Astrocyte (in vitro differentiated cells and primary cell): ENCODE data around the gene FRMD4A. TPM values are rescaled to one million over a fixed set of nuclear protein-coding genes. Genes with fewer than 3 reads are reported as not detected.

Experiments
- DNase-seq: peaks from one replicate; pipeline ENCODE4 v3.0.0-alpha.2; 2010; ENCODE audit warnings: low read depth
- FAIRE-seq: peaks from 2 replicates; lab custom pipeline; 2011; peaks lifted over from hg19 to GRCh38; lab: Jason Lieb, UNC
- H2AFZ ChIP-seq: 2 replicates; pipeline ENCODE4 v1.6.0; 2012; ENCODE audit warnings: low read depth, low read length, inconsistent platforms
- H3K27ac ChIP-seq: 2 replicates; pipeline ENCODE4 v1.5.1; 2011; ENCODE audit warnings: low read depth, low read length, inconsistent platforms
- H3K27me3 ChIP-seq: 2 replicates; pipeline ENCODE4 v1.6.0; 2011; ENCODE audit warnings: low read length, inconsistent platforms; ENCODE audit not compliant: insufficient read depth
- H3K36me3 ChIP-seq: 2 replicates; pipeline ENCODE4 v1.5.1; 2011; ENCODE audit warnings: low read length, inconsistent platforms; ENCODE audit not compliant: insufficient read depth
- H3K4me1 ChIP-seq: 2 replicates; pipeline ENCODE4 v1.5.1; 2011; ENCODE audit warnings: low read length, inconsistent platforms; ENCODE audit not compliant: insufficient read depth
- H3K4me2 ChIP-seq: 2 replicates; pipeline ENCODE4 v1.6.0; 2012; ENCODE audit warnings: low read length, inconsistent platforms
- H3K4me3 ChIP-seq: 2 replicates; pipeline ENCODE4 v1.5.1; 2011; ENCODE audit warnings: low read depth, mild to moderate bottlenecking, low read length, inconsistent platforms; ENCODE audit not compliant: insufficient read depth
- H3K79me2 ChIP-seq: 2 replicates; pipeline ENCODE4 v1.6.0; 2012; ENCODE audit warnings: mild to moderate bottlenecking, low read length, inconsistent platforms; ENCODE audit not compliant: insufficient read depth
- H3K9ac ChIP-seq: 2 replicates; pipeline ENCODE4 v1.6.0; 2012; ENCODE audit warnings: mild to moderate bottlenecking, low read length, inconsistent platforms
- H3K9me3 ChIP-seq: 2 replicates; pipeline ENCODE4 v1.5.1; 2012; ENCODE audit warnings: low read depth, mild to moderate bottlenecking, low read length, inconsistent platforms; ENCODE audit not compliant: insufficient read depth
- H4K20me1 ChIP-seq: 2 replicates; pipeline ENCODE4 v1.6.0; 2012; ENCODE audit warnings: low read length, inconsistent platforms; ENCODE audit not compliant: insufficient read depth
- H3K27ac Mint-ChIP-seq: one replicate; pipeline ENCODE4 v1.8.0; 2021; ENCODE audit warnings: mild to moderate bottlenecking, mixed read lengths; ENCODE audit not compliant: unreplicated experiment
- H3K27me3 Mint-ChIP-seq: one replicate; pipeline ENCODE4 v1.8.0; 2021; ENCODE audit warnings: low read depth, mixed read lengths; ENCODE audit not compliant: unreplicated experiment
- H3K36me3 Mint-ChIP-seq: one replicate; pipeline ENCODE4 v1.8.0; 2021; ENCODE audit warnings: low read depth, mixed read lengths; ENCODE audit not compliant: unreplicated experiment
- H3K4me1 Mint-ChIP-seq: one replicate; pipeline ENCODE4 v1.8.0; 2021; ENCODE audit warnings: low read depth, mixed read lengths; ENCODE audit not compliant: unreplicated experiment
- H3K4me3 Mint-ChIP-seq: one replicate; pipeline ENCODE4 v1.8.0; 2021; ENCODE audit warnings: mild to moderate bottlenecking, moderate library complexity, mixed read lengths; ENCODE audit not compliant: unreplicated experiment
- H3K9me3 Mint-ChIP-seq: one replicate; pipeline ENCODE4 v1.8.0; 2021; ENCODE audit warnings: mild to moderate bottlenecking, mixed read lengths; ENCODE audit not compliant: unreplicated experiment
- EZH2 ChIP-seq: IDR thresholded peaks from 2 replicates; pipeline ENCODE4 v1.6.1; 2012; ENCODE audit warnings: mild to moderate bottlenecking, low read length, inconsistent platforms; ENCODE audit not compliant: insufficient read depth
- total RNA-seq: library from RNA; stranded (reverse); gene quantifications from 2 replicates; pipeline ENCODE4 v1.2.1, GENCODE V29; 2021
- TF ChIP-seq, protein P1 (sequence below): IDR thresholded peaks from 2 replicates; pipeline ENCODE4 v1.5.1; 2011; ENCODE audit warnings: low read depth, mild to moderate bottlenecking, inconsistent platforms, low read length, moderate library complexity; ENCODE audit not compliant: insufficient read depth

The FRMD4A gene
- total RNA-seq, 1 donor from 2014 or later, result 82.5 TPM

DNA sequence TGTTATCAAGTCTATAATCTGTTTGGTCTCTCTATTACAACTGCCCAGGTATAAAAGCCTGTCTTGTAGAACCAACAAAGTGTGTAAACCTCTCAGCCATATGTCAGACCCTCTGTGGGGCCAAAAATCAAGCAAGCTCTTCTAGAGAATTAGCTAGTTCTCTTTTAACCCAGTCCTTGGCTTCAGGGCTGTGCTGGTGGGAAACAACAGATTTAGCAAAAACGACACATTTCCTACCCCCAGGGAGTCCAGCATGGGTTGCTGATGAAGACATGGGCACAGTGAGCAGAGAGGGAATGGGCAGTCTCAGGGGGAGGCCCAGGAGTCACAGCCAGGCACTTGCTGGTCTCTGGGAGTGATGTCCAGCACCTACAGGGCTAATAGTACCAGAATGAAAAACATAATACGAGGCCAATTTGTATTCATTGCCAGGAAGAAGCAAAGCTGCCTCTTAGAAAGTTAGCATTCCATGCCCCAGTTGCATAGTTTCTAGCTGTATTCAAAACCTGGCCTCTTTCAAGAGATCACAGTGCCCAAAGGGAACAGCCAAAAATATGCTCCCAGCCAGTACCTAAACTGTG is 80.1 kb downstream of the FRMD4A start:
- Mint-ChIP-seq H3K9me3 (no peaks in the 10 kb centered on the region), H3K4me1 (peaks cover 2% of the 10 kb centered on the region), H3K4me3 (no peak overlapping the region), H3K27ac (no peak overlapping the region), H3K36me3 (no peaks in the 10 kb centered on the region), H3K27me3 (peaks cover 5% of the 10 kb centered on the region)
- Histone ChIP-seq H3K4me1 (peaks cover 8% of the 10 kb centered on the region), H4K20me1 (no peaks in the 10 kb centered on the region), H3K36me3 (no peaks in the 10 kb centered on the region), H3K4me2 (no peak overlapping the region), H3K27ac (no peak overlapping the region), H3K9ac (no peak overlapping the region), H3K27me3 (no peaks in the 10 kb centered on the region), H3K9me3 (peaks cover 5% of the 10 kb centered on the region), H3K4me3 (no peak overlapping the region), H3K79me2 (no peaks in the 10 kb centered on the region), H2AFZ (no peak overlapping the region)
- no peak for DNase-seq
- TF ChIP-seq, protein P1, sequence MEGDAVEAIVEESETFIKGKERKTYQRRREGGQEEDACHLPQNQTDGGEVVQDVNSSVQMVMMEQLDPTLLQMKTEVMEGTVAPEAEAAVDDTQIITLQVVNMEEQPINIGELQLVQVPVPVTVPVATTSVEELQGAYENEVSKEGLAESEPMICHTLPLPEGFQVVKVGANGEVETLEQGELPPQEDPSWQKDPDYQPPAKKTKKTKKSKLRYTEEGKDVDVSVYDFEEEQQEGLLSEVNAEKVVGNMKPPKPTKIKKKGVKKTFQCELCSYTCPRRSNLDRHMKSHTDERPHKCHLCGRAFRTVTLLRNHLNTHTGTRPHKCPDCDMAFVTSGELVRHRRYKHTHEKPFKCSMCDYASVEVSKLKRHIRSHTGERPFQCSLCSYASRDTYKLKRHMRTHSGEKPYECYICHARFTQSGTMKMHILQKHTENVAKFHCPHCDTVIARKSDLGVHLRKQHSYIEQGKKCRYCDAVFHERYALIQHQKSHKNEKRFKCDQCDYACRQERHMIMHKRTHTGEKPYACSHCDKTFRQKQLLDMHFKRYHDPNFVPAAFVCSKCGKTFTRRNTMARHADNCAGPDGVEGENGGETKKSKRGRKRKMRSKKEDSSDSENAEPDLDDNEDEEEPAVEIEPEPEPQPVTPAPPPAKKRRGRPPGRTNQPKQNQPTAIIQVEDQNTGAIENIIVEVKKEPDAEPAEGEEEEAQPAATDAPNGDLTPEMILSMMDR, result no peak
- TF ChIP-seq EZH2, result no peak
- FAIRE-seq, result no peak

DNA sequence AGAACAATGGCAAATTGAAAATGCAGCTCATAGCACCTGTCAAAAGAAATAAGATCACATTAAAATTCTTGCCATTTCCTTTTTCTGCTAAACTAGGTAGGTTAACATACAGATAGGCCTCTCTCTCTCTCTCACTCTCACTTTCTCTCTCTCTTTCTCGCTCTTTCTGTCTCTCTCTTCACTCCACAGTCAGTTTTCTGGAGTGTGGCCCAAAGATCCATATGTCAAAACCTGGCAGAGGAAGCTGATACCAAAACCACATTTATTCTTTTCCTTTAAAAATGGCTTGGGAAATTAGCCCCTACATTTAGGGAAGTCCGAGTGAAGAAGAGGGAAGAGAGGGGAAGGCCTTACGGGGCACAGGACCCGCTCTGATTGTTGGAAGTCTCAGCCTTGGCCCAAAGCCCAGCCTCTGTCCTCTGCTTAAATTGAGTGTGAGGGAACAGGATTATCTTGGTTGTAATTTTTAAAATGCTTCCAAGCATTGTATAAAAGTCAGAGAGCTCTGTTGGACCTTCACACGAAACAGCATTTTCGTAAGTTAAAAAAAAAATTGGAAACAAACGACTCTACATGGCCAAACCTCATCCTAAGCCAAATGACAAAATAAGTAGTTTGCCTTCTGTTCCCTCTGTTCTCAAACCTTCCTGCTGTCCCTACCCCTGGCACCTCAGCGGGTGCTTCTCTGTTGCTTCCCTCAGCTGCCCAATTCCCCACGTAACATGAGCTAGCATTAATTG is 83.2 kb downstream of the FRMD4A start:
- Mint-ChIP-seq H3K36me3 (no peaks in the 10 kb centered on the region), H3K9me3 (no peaks in the 10 kb centered on the region), H3K4me3 (no peak overlapping the region), H3K27ac (no peak overlapping the region), H3K27me3 (no peaks in the 10 kb centered on the region), H3K4me1 (peaks cover 13% of the 10 kb centered on the region)
- H3K4me2 ChIP-seq, result no peak overlapping the region
- H3K9ac ChIP-seq, result no peak overlapping the region
- no peak overlapping the region for H2AFZ ChIP-seq
- no peak overlapping the region for H3K4me3 ChIP-seq
- DNase-seq, result peak; percentile 36
- TF ChIP-seq, protein P1, result no peak
- TF ChIP-seq EZH2, result no peak
- no peaks in the 10 kb centered on the region for H4K20me1 ChIP-seq
- no peaks in the 10 kb centered on the region for H3K27me3 ChIP-seq
- peaks cover 7% of the 10 kb centered on the region for H3K4me1 ChIP-seq
- no peaks in the 10 kb centered on the region for H3K36me3 ChIP-seq
- FAIRE-seq, result no peak
- no peak overlapping the region for H3K27ac ChIP-seq
- H3K79me2 ChIP-seq, result no peaks in the 10 kb centered on the region
- peaks cover 5% of the 10 kb centered on the region for H3K9me3 ChIP-seq

DNA sequence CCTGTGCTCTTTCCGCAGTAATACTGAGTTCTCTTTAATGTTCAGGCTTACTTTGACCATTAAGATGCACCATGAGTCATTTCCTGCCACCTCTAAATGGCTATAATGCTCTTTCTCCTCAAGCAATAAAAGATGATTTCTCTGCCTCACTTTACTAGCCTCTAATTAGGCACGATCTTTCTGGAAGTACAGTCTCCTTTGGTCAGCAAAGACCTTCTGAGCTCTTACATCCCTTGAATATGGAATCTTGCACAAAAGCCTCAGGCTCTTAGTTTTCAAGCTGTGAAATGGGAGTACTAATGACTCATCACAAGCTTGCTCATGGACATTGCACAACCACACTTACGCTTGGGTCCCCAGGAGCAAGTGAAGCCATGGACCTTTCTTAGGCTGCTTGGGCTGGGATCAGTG is 85.9 kb downstream of the FRMD4A start:
- Histone ChIP-seq H3K27ac (no peak overlapping the region), H3K9ac (no peak overlapping the region), H3K4me3 (no peak overlapping the region), H4K20me1 (no peaks in the 10 kb centered on the region), H2AFZ (no peak overlapping the region), H3K4me1 (peaks cover 7% of the 10 kb centered on the region), H3K9me3 (no peaks in the 10 kb centered on the region), H3K36me3 (no peaks in the 10 kb centered on the region), H3K79me2 (no peaks in the 10 kb centered on the region), H3K4me2 (peak overlapping the region; percentile 39), H3K27me3 (peaks cover 6% of the 10 kb centered on the region)
- Mint-ChIP-seq H3K27me3 (no peaks in the 10 kb centered on the region), H3K36me3 (no peaks in the 10 kb centered on the region), H3K4me1 (peaks cover 13% of the 10 kb centered on the region), H3K4me3 (no peak overlapping the region), H3K27ac (no peak overlapping the region), H3K9me3 (no peaks in the 10 kb centered on the region)
- no peak for TF ChIP-seq EZH2
- TF ChIP-seq, protein P1, result no peak
- DNase-seq, result peak; percentile 59
- FAIRE-seq, result peak; percentile 20
